Measurements from ENCODE around the gene ITIH5.

Gene ITIH5

GRCh38 chr10:7610651-7611389 lies 55.9 kb downstream of the ITIH5 start:
- H2AFZ ChIP-seq (ENCODE audit: low read depth): no peak overlapping the region
- no peak overlapping the region for H3K4me2 ChIP-seq
- TF ChIP-seq, protein P1, sequence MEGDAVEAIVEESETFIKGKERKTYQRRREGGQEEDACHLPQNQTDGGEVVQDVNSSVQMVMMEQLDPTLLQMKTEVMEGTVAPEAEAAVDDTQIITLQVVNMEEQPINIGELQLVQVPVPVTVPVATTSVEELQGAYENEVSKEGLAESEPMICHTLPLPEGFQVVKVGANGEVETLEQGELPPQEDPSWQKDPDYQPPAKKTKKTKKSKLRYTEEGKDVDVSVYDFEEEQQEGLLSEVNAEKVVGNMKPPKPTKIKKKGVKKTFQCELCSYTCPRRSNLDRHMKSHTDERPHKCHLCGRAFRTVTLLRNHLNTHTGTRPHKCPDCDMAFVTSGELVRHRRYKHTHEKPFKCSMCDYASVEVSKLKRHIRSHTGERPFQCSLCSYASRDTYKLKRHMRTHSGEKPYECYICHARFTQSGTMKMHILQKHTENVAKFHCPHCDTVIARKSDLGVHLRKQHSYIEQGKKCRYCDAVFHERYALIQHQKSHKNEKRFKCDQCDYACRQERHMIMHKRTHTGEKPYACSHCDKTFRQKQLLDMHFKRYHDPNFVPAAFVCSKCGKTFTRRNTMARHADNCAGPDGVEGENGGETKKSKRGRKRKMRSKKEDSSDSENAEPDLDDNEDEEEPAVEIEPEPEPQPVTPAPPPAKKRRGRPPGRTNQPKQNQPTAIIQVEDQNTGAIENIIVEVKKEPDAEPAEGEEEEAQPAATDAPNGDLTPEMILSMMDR (conservative IDR thresholded peaks at IDR 0.05; ENCODE audit: low read depth, low read length): no peak
- peaks cover 20% of the 10 kb centered on the region for H3K4me1 ChIP-seq (ENCODE audit: low read depth, poor library complexity, severe bottlenecking)
- H3K4me3 ChIP-seq (IDR thresholded peaks at IDR 0.05; ENCODE audit: insufficient read depth, low read depth, low read length): no peak overlapping the region
- no peaks in the 10 kb centered on the region for H3K36me3 ChIP-seq (ENCODE audit: insufficient read depth)
- H4K20me1 ChIP-seq (ENCODE audit: insufficient read depth): no peaks in the 10 kb centered on the region
- H3K27me3 ChIP-seq (ENCODE audit: insufficient read depth, low read depth): no peaks in the 10 kb centered on the region
- no peaks in the 10 kb centered on the region for H3K79me2 ChIP-seq (ENCODE audit: insufficient read depth, low read depth)
- peak overlapping the region; percentile 14; the same call in 1 of the 2 replicates for H3K27ac ChIP-seq
- no peak overlapping the region for H3K9ac ChIP-seq

DNA sequence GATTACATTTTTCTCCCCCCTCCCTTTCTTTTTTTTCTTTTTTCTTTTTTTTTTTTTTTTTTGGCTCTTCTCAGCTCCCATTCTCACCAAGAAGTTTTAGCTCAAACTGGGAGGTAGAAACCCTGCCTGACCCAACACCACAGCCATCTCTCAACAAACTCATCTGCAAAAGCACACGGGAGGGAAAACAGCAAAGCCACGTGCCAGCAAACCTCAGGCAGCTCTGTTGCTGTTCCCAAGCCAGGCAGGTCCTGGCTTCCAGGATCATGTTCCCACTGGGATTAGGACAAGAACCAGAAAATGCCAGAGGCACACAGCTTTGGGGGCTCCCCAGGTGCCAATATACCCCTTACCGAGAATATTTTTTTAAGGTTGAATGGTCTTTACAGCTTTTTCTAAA lies 56.7 kb downstream of the ITIH5 start:
- Histone ChIP-seq H3K36me3 (ENCODE audit: insufficient read depth) (no peaks in the 10 kb centered on the region), H4K20me1 (ENCODE audit: insufficient read depth) (no peaks in the 10 kb centered on the region), H3K4me3 (IDR thresholded peaks at IDR 0.05; ENCODE audit: insufficient read depth, low read depth, low read length) (no peak overlapping the region), H3K9ac (no peak overlapping the region), H3K4me2 (no peak overlapping the region), H3K79me2 (ENCODE audit: insufficient read depth, low read depth) (no peaks in the 10 kb centered on the region), H3K27me3 (ENCODE audit: insufficient read depth, low read depth) (no peaks in the 10 kb centered on the region), H3K4me1 (ENCODE audit: low read depth, poor library complexity, severe bottlenecking) (peaks cover 20% of the 10 kb centered on the region), H2AFZ (ENCODE audit: low read depth) (no peak overlapping the region), H3K27ac (no peak overlapping the region)
- TF ChIP-seq, protein P1 (conservative IDR thresholded peaks at IDR 0.05; ENCODE audit: low read depth, low read length): no peak

GRCh38 chr10:7609556-7609955 lies 57.2 kb downstream of the ITIH5 start:
- Histone ChIP-seq H3K27ac (no peak overlapping the region), H2AFZ (ENCODE audit: low read depth) (no peak overlapping the region), H3K36me3 (ENCODE audit: insufficient read depth) (no peaks in the 10 kb centered on the region), H3K27me3 (ENCODE audit: insufficient read depth, low read depth) (no peaks in the 10 kb centered on the region), H3K4me1 (ENCODE audit: low read depth, poor library complexity, severe bottlenecking) (peaks cover 20% of the 10 kb centered on the region), H3K4me2 (no peak overlapping the region), H3K4me3 (IDR thresholded peaks at IDR 0.05; ENCODE audit: insufficient read depth, low read depth, low read length) (no peak overlapping the region), H4K20me1 (ENCODE audit: insufficient read depth) (no peaks in the 10 kb centered on the region), H3K9ac (no peak overlapping the region), H3K79me2 (ENCODE audit: insufficient read depth, low read depth) (no peaks in the 10 kb centered on the region)
- TF ChIP-seq, protein P1 (conservative IDR thresholded peaks at IDR 0.05; ENCODE audit: low read depth, low read length): no peak

GRCh38 chr10:7608001-7608400 lies 58.8 kb downstream of the ITIH5 start:
- TF ChIP-seq, protein P1 (conservative IDR thresholded peaks at IDR 0.05; ENCODE audit: low read depth, low read length): no peak
- no peaks in the 10 kb centered on the region for H3K27me3 ChIP-seq (ENCODE audit: insufficient read depth, low read depth)
- no peak overlapping the region for H3K27ac ChIP-seq
- peaks cover 20% of the 10 kb centered on the region for H3K4me1 ChIP-seq (ENCODE audit: low read depth, poor library complexity, severe bottlenecking)
- no peaks in the 10 kb centered on the region for H3K79me2 ChIP-seq (ENCODE audit: insufficient read depth, low read depth)
- H4K20me1 ChIP-seq (ENCODE audit: insufficient read depth): no peaks in the 10 kb centered on the region
- H3K9ac ChIP-seq: no peak overlapping the region
- no peaks in the 10 kb centered on the region for H3K36me3 ChIP-seq (ENCODE audit: insufficient read depth)
- no peak overlapping the region for H3K4me2 ChIP-seq
- H3K4me3 ChIP-seq (IDR thresholded peaks at IDR 0.05; ENCODE audit: insufficient read depth, low read depth, low read length): no peak overlapping the region
- H2AFZ ChIP-seq (ENCODE audit: low read depth): no peak overlapping the region

All from KMS-11 (cell line).